A204.1 (cell line): ENCODE results near the gene DDR2.
"Not testable (repeated sequence)": the region's sequence is repeated elsewhere in the genome, so short reads cannot be mapped to it uniquely, and the experiment has no call there.

Experiments used
- FAIRE-seq: peaks from 2 replicates; lab custom pipeline; 2012; peaks lifted over from hg19 to GRCh38; lab: Jason Lieb, UNC

Gene DDR2

GRCh38 chr1:162632217-162632666 lies at the start of gene DDR2:
TSS of gene DDR2 (plus strand) at chr1:162632464. CDS start at chr1:162719064, 86,600 bp downstream.
- peak; percentile 100 for FAIRE-seq

GRCh38 chr1:162582901-162583300 lies 49.4 kb upstream of the DDR2 start:
- FAIRE-seq = not testable (repeated sequence)

GRCh38 chr1:162585101-162585500 lies 47.2 kb upstream of the DDR2 start:
- FAIRE-seq = not testable (repeated sequence)

GRCh38 chr1:162587347-162587746 lies 44.9 kb upstream of the DDR2 start:
- FAIRE-seq = no peak

- FAIRE-seq = no peak
These were observed 44.5 kb upstream of the DDR2 start for GRCh38 chr1:162587761-162588260.

GRCh38 chr1:162590101-162590500 lies 42.2 kb upstream of the DDR2 start:
- FAIRE-seq = no peak

- no peak for FAIRE-seq
These were observed 41.6 kb upstream of the DDR2 start for GRCh38 chr1:162590686-162591085.

GRCh38 chr1:162596514-162597170 lies 35.6 kb upstream of the DDR2 start:
- FAIRE-seq = no peak

- FAIRE-seq = peak; percentile 6
These were observed 32.8 kb upstream of the DDR2 start for GRCh38 chr1:162599451-162599850.

- not testable (repeated sequence) for FAIRE-seq
These were observed 29.1 kb upstream of the DDR2 start for GRCh38 chr1:162603117-162603516.

- FAIRE-seq = peak; percentile 6
These were observed 26.9 kb upstream of the DDR2 start for GRCh38 chr1:162605225-162605927.

- no peak for FAIRE-seq
These were observed 23.0 kb upstream of the DDR2 start for GRCh38 chr1:162609306-162609705.

GRCh38 chr1:162612606-162613400 lies 19.5 kb upstream of the DDR2 start:
- peak; percentile 81 for FAIRE-seq

- FAIRE-seq = peak; percentile 21
These were observed 15.4 kb upstream of the DDR2 start for GRCh38 chr1:162616848-162617247.

- FAIRE-seq = no peak
These were observed 14.8 kb upstream of the DDR2 start for GRCh38 chr1:162617513-162617912.

GRCh38 chr1:162619076-162619475 lies 13.2 kb upstream of the DDR2 start:
- FAIRE-seq = peak; percentile 9

GRCh38 chr1:162621256-162621655 lies 11.0 kb upstream of the DDR2 start:
- no peak for FAIRE-seq

GRCh38 chr1:162625679-162626078 lies 6.6 kb upstream of the DDR2 start:
- peak; percentile 85 for FAIRE-seq

- FAIRE-seq = no peak
These were observed 6.2 kb upstream of the DDR2 start for GRCh38 chr1:162626094-162626493.

- FAIRE-seq = no peak
These were observed 5.5 kb upstream of the DDR2 start for GRCh38 chr1:162626761-162627160.

GRCh38 chr1:162627662-162628296 lies 4.5 kb upstream of the DDR2 start:
- FAIRE-seq = peak; percentile 62

GRCh38 chr1:162629077-162629627 lies 3.1 kb upstream of the DDR2 start:
- FAIRE-seq = no peak
